ENCODE data around the gene UBTD1. TPM values are rescaled to one million over a fixed set of nuclear protein-coding genes. Genes with fewer than 3 reads are reported as not detected.

The UBTD1 gene
- polyA plus RNA-seq, 1 donor from 2014 or later, result 3.3 TPM

DNA sequence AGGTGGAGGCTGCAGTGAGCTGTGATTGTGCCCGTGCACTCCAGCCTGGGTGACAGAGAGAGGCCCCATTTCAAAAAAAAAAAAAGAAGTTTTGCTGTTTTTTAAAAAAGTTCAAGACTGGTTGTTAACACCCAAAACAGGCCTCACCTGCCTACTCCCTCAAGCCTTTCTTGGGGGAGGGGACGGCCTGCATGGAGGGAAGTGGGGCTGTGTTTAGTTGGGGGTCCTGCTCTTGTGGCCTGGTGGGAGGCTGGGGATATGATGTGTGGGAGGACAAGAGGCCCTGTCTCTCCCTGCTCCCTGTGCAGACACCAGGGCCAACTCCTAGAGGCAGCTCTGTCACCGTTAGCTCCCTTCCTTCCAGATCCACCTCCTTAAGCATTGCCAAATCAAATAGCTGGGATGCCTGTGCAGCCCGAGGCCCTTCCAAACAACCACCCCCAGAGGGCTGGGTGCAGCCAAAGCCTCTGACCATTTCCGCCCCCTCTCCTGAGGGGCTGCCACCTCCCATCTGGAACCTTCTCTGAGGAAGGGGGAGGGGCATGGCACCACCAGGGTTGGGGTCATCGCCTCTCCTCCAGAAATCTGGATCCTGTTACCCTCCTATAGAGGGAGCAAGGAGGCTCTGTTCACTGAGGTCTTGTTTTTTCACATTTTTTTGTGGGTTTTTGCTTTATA is 40.9 kb downstream of the UBTD1 start:
- H3K4me2 ChIP-seq (ENCODE audit: low read length), result no peak overlapping the region
- H2AFZ ChIP-seq (ENCODE audit: low read depth, low read length), result no peak overlapping the region
- no peak overlapping the region for H3K9ac ChIP-seq (ENCODE audit: low read length)
- no peak overlapping the region for H3K4me3 ChIP-seq (ENCODE audit: low read length)
- H3K27ac ChIP-seq (ENCODE audit: low read length), result no peak overlapping the region
- H3K79me2 ChIP-seq (replicated peaks; ENCODE audit: insufficient read depth, low read length), result no peaks in the 10 kb centered on the region
- no peaks in the 10 kb centered on the region for H4K20me1 ChIP-seq (ENCODE audit: insufficient read depth)
- no peak for TF ChIP-seq POLR2AphosphoS5 (IDR thresholded peaks at IDR 0.05)
- TF ChIP-seq SMC3 (conservative IDR thresholded peaks at IDR 0.05; ENCODE audit: poor library complexity), result no peak
- TF ChIP-seq RAD21 (conservative IDR thresholded peaks at IDR 0.05), result no peak
- no peaks in the 10 kb centered on the region for H3K9me2 ChIP-seq (ENCODE audit: insufficient read depth, low read length)
- no peaks in the 10 kb centered on the region for H3F3A ChIP-seq (ENCODE audit: insufficient read depth, low read length, poor library complexity, severe bottlenecking)
- H3K36me3 ChIP-seq (ENCODE audit: insufficient read depth, low read length), result no peaks in the 10 kb centered on the region
- no peaks in the 10 kb centered on the region for H3K27me3 ChIP-seq (ENCODE audit: insufficient read depth, low read depth, low read length)
- no peaks in the 10 kb centered on the region for H3K9me3 ChIP-seq (ENCODE audit: low read length)

DNA sequence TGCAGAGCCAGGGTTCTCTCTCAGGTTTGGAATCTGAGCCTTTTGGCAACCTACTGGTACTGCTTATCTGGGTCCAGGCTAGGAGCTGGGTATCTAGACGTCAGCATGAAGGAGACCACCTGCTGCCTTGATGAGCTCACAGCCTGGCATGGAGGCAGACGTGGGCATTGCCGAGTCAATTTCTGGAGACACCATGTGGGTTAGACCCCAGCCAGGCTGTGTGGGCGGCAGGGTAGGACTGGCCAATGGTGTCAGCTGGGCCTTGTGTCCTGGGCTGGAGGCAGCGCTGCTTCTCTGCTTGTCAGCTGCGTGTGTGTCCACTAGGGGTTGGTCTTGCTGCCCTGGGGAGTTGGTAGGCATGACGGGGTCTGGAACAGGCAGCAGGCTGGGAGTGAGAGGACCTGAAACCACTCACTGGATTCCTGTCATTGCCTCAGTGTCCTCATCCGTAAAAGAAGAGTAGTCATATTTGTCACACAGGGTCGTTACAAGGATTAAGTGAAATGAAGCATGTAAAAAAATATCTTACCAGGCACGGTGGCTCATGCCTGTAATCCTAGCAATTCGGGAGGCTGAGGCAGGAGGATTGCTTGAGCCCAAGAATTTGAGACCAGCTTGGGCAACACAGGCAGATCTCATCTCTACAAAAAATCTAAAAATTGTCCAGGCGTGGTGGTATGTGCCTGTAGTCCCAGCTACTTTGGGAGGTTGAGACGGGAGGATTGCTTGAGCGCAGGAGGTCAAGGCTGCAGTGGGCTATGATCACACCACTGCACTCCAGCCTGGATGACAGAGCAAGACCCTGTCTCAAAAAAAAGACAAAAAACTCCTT is 42.2 kb downstream of the UBTD1 start:
- Histone ChIP-seq H3K36me3 (ENCODE audit: insufficient read depth, low read length) (no peaks in the 10 kb centered on the region), H3K9ac (ENCODE audit: low read length) (no peak overlapping the region), H4K20me1 (ENCODE audit: insufficient read depth) (no peaks in the 10 kb centered on the region), H2AFZ (ENCODE audit: low read depth, low read length) (no peak overlapping the region), H3K27me3 (ENCODE audit: insufficient read depth, low read depth, low read length) (no peaks in the 10 kb centered on the region), H3K4me3 (ENCODE audit: low read length) (no peak overlapping the region), H3F3A (ENCODE audit: insufficient read depth, low read length, poor library complexity, severe bottlenecking) (no peaks in the 10 kb centered on the region), H3K27ac (ENCODE audit: low read length) (no peak overlapping the region), H3K9me2 (ENCODE audit: insufficient read depth, low read length) (no peaks in the 10 kb centered on the region), H3K4me2 (ENCODE audit: low read length) (no peak overlapping the region), H3K79me2 (replicated peaks; ENCODE audit: insufficient read depth, low read length) (no peaks in the 10 kb centered on the region), H3K9me3 (ENCODE audit: low read length) (no peaks in the 10 kb centered on the region)
- TF ChIP-seq SMC3 (conservative IDR thresholded peaks at IDR 0.05; ENCODE audit: poor library complexity) (no peak), EP300 (conservative IDR thresholded peaks at IDR 0.05; ENCODE audit: poor library complexity, severe bottlenecking) (no peak), RAD21 (conservative IDR thresholded peaks at IDR 0.05) (no peak), POLR2AphosphoS5 (IDR thresholded peaks at IDR 0.05) (no peak), TAF1 (IDR thresholded peaks at IDR 0.05; ENCODE audit: low read depth) (no peak), MXI1 (conservative IDR thresholded peaks at IDR 0.05; ENCODE audit: poor library complexity, severe bottlenecking) (no peak), EZH2 (IDR thresholded peaks at IDR 0.05; ENCODE audit: borderline replicate concordance, insufficient read depth, low read length, poor library complexity, severe bottlenecking) (no peak)
- TF ChIP-seq, protein P1, sequence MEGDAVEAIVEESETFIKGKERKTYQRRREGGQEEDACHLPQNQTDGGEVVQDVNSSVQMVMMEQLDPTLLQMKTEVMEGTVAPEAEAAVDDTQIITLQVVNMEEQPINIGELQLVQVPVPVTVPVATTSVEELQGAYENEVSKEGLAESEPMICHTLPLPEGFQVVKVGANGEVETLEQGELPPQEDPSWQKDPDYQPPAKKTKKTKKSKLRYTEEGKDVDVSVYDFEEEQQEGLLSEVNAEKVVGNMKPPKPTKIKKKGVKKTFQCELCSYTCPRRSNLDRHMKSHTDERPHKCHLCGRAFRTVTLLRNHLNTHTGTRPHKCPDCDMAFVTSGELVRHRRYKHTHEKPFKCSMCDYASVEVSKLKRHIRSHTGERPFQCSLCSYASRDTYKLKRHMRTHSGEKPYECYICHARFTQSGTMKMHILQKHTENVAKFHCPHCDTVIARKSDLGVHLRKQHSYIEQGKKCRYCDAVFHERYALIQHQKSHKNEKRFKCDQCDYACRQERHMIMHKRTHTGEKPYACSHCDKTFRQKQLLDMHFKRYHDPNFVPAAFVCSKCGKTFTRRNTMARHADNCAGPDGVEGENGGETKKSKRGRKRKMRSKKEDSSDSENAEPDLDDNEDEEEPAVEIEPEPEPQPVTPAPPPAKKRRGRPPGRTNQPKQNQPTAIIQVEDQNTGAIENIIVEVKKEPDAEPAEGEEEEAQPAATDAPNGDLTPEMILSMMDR (IDR thresholded peaks at IDR 0.05; ENCODE audit: poor library complexity, severe bottlenecking), result no peak
- TF ChIP-seq, protein P2, sequence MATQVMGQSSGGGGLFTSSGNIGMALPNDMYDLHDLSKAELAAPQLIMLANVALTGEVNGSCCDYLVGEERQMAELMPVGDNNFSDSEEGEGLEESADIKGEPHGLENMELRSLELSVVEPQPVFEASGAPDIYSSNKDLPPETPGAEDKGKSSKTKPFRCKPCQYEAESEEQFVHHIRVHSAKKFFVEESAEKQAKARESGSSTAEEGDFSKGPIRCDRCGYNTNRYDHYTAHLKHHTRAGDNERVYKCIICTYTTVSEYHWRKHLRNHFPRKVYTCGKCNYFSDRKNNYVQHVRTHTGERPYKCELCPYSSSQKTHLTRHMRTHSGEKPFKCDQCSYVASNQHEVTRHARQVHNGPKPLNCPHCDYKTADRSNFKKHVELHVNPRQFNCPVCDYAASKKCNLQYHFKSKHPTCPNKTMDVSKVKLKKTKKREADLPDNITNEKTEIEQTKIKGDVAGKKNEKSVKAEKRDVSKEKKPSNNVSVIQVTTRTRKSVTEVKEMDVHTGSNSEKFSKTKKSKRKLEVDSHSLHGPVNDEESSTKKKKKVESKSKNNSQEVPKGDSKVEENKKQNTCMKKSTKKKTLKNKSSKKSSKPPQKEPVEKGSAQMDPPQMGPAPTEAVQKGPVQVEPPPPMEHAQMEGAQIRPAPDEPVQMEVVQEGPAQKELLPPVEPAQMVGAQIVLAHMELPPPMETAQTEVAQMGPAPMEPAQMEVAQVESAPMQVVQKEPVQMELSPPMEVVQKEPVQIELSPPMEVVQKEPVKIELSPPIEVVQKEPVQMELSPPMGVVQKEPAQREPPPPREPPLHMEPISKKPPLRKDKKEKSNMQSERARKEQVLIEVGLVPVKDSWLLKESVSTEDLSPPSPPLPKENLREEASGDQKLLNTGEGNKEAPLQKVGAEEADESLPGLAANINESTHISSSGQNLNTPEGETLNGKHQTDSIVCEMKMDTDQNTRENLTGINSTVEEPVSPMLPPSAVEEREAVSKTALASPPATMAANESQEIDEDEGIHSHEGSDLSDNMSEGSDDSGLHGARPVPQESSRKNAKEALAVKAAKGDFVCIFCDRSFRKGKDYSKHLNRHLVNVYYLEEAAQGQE (IDR thresholded peaks at IDR 0.05; ENCODE audit: borderline replicate concordance), result no peak

Data from neural cell (in vitro differentiated cells).